ENCODE results near the gene EXOC4. TPM values are rescaled to one million over a fixed set of nuclear protein-coding genes. Genes with fewer than 3 reads are reported as not detected.

EXOC4 gene
- total and polyA plus RNA-seq, 4 donors = 47.5 to 100 (median 72.3) TPM

- no peak overlapping the region for H3K4me3 ChIP-seq (ENCODE audit: low read depth, low read length)
- DNase-seq (ENCODE audit: low read depth in 4 of 6, low spot score in 6 of 6) = no peak
- H3K27me3 ChIP-seq (ENCODE audit: control insufficient read depth, insufficient read depth, low read length) = no peaks in the 10 kb centered on the region
- peaks cover 1% of the 10 kb centered on the region for H3K9me3 ChIP-seq (ENCODE audit: control insufficient read depth, insufficient read depth, low read length)
- 100% methylated on average over 2 of the region's 6 CpGs for WGBS (ENCODE audit: insufficient coverage)
- peaks cover 4% of the 10 kb centered on the region for H3K36me3 ChIP-seq (ENCODE audit: control insufficient read depth, insufficient read depth, low read length)
- H3K4me1 ChIP-seq (ENCODE audit: control insufficient read depth, insufficient read depth, low read length) = no peaks in the 10 kb centered on the region
- H3K27ac ChIP-seq (ENCODE audit: low read depth, low read length) = no peak overlapping the region
Observed at GRCh38 chr7:133858311-133858710, 605.4 kb downstream of the EXOC4 start.

DNA sequence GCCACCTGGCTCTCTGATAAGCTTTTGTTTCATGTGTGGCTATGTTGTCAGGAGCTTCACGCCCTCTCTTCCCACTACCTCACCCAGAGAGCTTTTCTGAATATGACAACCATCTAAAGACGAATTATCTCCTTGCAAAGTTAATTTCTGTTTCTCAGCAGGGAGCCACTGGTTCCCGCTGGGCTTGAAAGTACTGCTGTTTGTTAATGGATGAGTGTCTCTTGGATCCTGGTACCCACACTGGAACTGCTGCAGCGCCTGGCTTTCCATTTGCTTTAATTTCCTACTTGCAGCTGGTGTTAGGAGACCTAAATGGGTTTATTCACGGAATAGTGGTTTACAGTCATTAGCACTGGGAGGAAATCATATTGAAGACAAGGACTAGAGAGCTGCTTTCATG, 606.4 kb downstream of the EXOC4 start:
- 36% methylated on average over 3 of the region's 5 CpGs for WGBS (ENCODE audit: insufficient coverage)
- Histone ChIP-seq H3K36me3 (ENCODE audit: control insufficient read depth, insufficient read depth, low read length) (peaks cover 4% of the 10 kb centered on the region), H3K4me1 (ENCODE audit: control insufficient read depth, insufficient read depth, low read length) (no peaks in the 10 kb centered on the region), H3K27me3 (ENCODE audit: control insufficient read depth, insufficient read depth, low read length) (no peaks in the 10 kb centered on the region), H3K9me3 (ENCODE audit: control insufficient read depth, insufficient read depth, low read length) (peaks cover 1% of the 10 kb centered on the region), H3K4me3 (ENCODE audit: low read depth, low read length) (no peak overlapping the region), H3K27ac (ENCODE audit: low read depth, low read length) (no peak overlapping the region)
- DNase-seq (ENCODE audit: low read depth in 4 of 6, low spot score in 6 of 6) = peak; percentile 33 to 96 (median 56)

GRCh38 chr7:133859871-133860450, 607.1 kb downstream of the EXOC4 start:
- DNase-seq (ENCODE audit: low read depth in 4 of 6, low spot score in 6 of 6) = peak in 1 of 6 donors; percentile 62
- WGBS (ENCODE audit: insufficient coverage) = 83% methylated on average over 4 of the region's 6 CpGs

DNA sequence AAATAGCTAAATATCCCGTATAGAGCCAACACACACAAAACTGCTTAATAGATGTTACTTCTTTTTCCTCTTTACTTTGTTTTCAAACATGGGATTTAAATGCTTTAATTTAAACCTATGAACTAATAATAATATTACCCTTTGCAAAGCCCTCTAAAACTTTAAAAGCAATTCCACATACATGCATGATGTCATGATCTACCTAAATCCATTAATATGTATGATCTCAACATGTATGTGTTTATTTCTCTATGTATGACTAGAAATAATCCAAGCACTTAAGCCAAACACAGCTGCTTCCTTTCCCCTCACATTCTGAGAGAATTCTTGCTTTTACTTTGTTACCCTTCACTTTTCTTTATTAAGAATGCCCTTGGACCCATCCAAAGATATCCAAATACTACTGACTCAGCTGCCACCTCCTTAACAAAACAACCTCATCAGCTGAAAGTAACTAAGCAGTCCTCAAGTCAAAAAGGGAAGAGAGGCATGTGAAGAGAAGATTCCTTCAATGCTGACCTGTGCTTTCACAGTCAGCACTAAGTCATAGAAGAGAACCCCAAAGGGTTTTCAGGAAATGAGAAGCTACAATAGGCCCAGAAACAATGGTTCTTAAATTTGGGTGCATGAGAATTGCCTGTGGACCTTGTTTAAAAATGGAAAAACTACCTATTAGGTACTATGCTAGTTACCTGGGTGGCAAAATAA, 607.9 kb downstream of the EXOC4 start:
- peaks cover 4% of the 10 kb centered on the region for H3K36me3 ChIP-seq (ENCODE audit: control insufficient read depth, insufficient read depth, low read length)
- H3K4me1 ChIP-seq (ENCODE audit: control insufficient read depth, insufficient read depth, low read length) = no peaks in the 10 kb centered on the region
- H3K4me3 ChIP-seq (ENCODE audit: low read depth, low read length) = no peak overlapping the region
- peak overlapping the region; percentile 5 for H3K27ac ChIP-seq (ENCODE audit: low read depth, low read length)
- no CpG with 5 or more reads among the region's 1 CpG for WGBS (ENCODE audit: insufficient coverage)
- H3K27me3 ChIP-seq (ENCODE audit: control insufficient read depth, insufficient read depth, low read length) = no peaks in the 10 kb centered on the region
- no peak for DNase-seq (ENCODE audit: low read depth in 4 of 6, low spot score in 6 of 6)
- H3K9me3 ChIP-seq (ENCODE audit: control insufficient read depth, insufficient read depth, low read length) = peaks cover 1% of the 10 kb centered on the region

More at GRCh38 chr7:133859871-133860450, 607.1 kb downstream of the EXOC4 start:
- Histone ChIP-seq H3K4me1 (ENCODE audit: control insufficient read depth, insufficient read depth, low read length) (no peaks in the 10 kb centered on the region), H3K9me3 (ENCODE audit: control insufficient read depth, insufficient read depth, low read length) (peaks cover 1% of the 10 kb centered on the region), H3K27ac (ENCODE audit: low read depth, low read length) (no peak overlapping the region), H3K27me3 (ENCODE audit: control insufficient read depth, insufficient read depth, low read length) (no peaks in the 10 kb centered on the region), H3K4me3 (ENCODE audit: low read depth, low read length) (no peak overlapping the region), H3K36me3 (ENCODE audit: control insufficient read depth, insufficient read depth, low read length) (peaks cover 4% of the 10 kb centered on the region)

- H3K9me3 ChIP-seq (ENCODE audit: control insufficient read depth, insufficient read depth, low read length) = peaks cover 1% of the 10 kb centered on the region
- no peak for DNase-seq (ENCODE audit: low read depth in 4 of 6, low spot score in 6 of 6)
- H3K27me3 ChIP-seq (ENCODE audit: control insufficient read depth, insufficient read depth, low read length) = no peaks in the 10 kb centered on the region
- peaks cover 4% of the 10 kb centered on the region for H3K36me3 ChIP-seq (ENCODE audit: control insufficient read depth, insufficient read depth, low read length)
- no peak overlapping the region for H3K4me3 ChIP-seq (ENCODE audit: low read depth, low read length)
- no peaks in the 10 kb centered on the region for H3K4me1 ChIP-seq (ENCODE audit: control insufficient read depth, insufficient read depth, low read length)
- WGBS (ENCODE audit: insufficient coverage) = 100% methylated on average over 1 of the region's 4 CpGs
- no peak overlapping the region for H3K27ac ChIP-seq (ENCODE audit: low read depth, low read length)
Observed at GRCh38 chr7:133861876-133862275, 609.0 kb downstream of the EXOC4 start.

- no peak for DNase-seq (ENCODE audit: low read depth in 4 of 6, low spot score in 6 of 6)
- no CpG with 5 or more reads among the region's 1 CpG for WGBS (ENCODE audit: insufficient coverage)
Observed at GRCh38 chr7:133863362-133864061, 610.6 kb downstream of the EXOC4 start.

GRCh38 chr7:133869556-133869955, 616.7 kb downstream of the EXOC4 start:
- H3K4me3 ChIP-seq (ENCODE audit: low read depth, low read length) = no peak overlapping the region
- WGBS (ENCODE audit: insufficient coverage) = 71% methylated on average over 1 of the region's 1 CpG
- no peaks in the 10 kb centered on the region for H3K4me1 ChIP-seq (ENCODE audit: control insufficient read depth, insufficient read depth, low read length)
- no peaks in the 10 kb centered on the region for H3K27me3 ChIP-seq (ENCODE audit: control insufficient read depth, insufficient read depth, low read length)
- no peak overlapping the region for H3K27ac ChIP-seq (ENCODE audit: low read depth, low read length)
- no peaks in the 10 kb centered on the region for H3K36me3 ChIP-seq (ENCODE audit: control insufficient read depth, insufficient read depth, low read length)
- DNase-seq (ENCODE audit: low read depth in 4 of 6, low spot score in 6 of 6) = no peak
- H3K9me3 ChIP-seq (ENCODE audit: control insufficient read depth, insufficient read depth, low read length) = no peaks in the 10 kb centered on the region

More at GRCh38 chr7:133863362-133864061, 610.6 kb downstream of the EXOC4 start:
- Histone ChIP-seq H3K4me1 (ENCODE audit: control insufficient read depth, insufficient read depth, low read length) (no peaks in the 10 kb centered on the region), H3K27me3 (ENCODE audit: control insufficient read depth, insufficient read depth, low read length) (no peaks in the 10 kb centered on the region), H3K36me3 (ENCODE audit: control insufficient read depth, insufficient read depth, low read length) (no peaks in the 10 kb centered on the region), H3K4me3 (ENCODE audit: low read depth, low read length) (no peak overlapping the region), H3K27ac (ENCODE audit: low read depth, low read length) (no peak overlapping the region), H3K9me3 (ENCODE audit: control insufficient read depth, insufficient read depth, low read length) (no peaks in the 10 kb centered on the region)

GRCh38 chr7:133871757-133872156, 618.9 kb downstream of the EXOC4 start:
- no peak for DNase-seq (ENCODE audit: low read depth in 4 of 6, low spot score in 6 of 6)
- H3K27me3 ChIP-seq (ENCODE audit: control insufficient read depth, insufficient read depth, low read length) = no peaks in the 10 kb centered on the region
- no CpG with 5 or more reads among the region's 1 CpG for WGBS (ENCODE audit: insufficient coverage)
- no peak overlapping the region for H3K27ac ChIP-seq (ENCODE audit: low read depth, low read length)
- H3K36me3 ChIP-seq (ENCODE audit: control insufficient read depth, insufficient read depth, low read length) = no peaks in the 10 kb centered on the region
- no peak overlapping the region for H3K4me3 ChIP-seq (ENCODE audit: low read depth, low read length)
- no peaks in the 10 kb centered on the region for H3K9me3 ChIP-seq (ENCODE audit: control insufficient read depth, insufficient read depth, low read length)
- H3K4me1 ChIP-seq (ENCODE audit: control insufficient read depth, insufficient read depth, low read length) = no peaks in the 10 kb centered on the region

GRCh38 chr7:133873187-133873586, 620.3 kb downstream of the EXOC4 start:
- no peak for DNase-seq (ENCODE audit: low read depth in 4 of 6, low spot score in 6 of 6)
- H3K4me1 ChIP-seq (ENCODE audit: control insufficient read depth, insufficient read depth, low read length) = no peaks in the 10 kb centered on the region
- no peak overlapping the region for H3K27ac ChIP-seq (ENCODE audit: low read depth, low read length)
- H3K9me3 ChIP-seq (ENCODE audit: control insufficient read depth, insufficient read depth, low read length) = no peaks in the 10 kb centered on the region
- H3K4me3 ChIP-seq (ENCODE audit: low read depth, low read length) = no peak overlapping the region
- H3K27me3 ChIP-seq (ENCODE audit: control insufficient read depth, insufficient read depth, low read length) = no peaks in the 10 kb centered on the region
- WGBS (ENCODE audit: insufficient coverage) = 100% methylated on average over 1 of the region's 4 CpGs
- no peaks in the 10 kb centered on the region for H3K36me3 ChIP-seq (ENCODE audit: control insufficient read depth, insufficient read depth, low read length)
